HepG2 (cell line): ENCODE results near the gene AMOTL2. TPM values are rescaled to one million over a fixed set of nuclear protein-coding genes. Genes with fewer than 3 reads are reported as not detected.

ENCODE experiments used
- ATAC-seq: fragments of 200-7000 bp; cut with Tn5 transposase; 3 replicates; pipeline ENCODE4 v1.9.1; 2020; ENCODE audit warnings: mild to moderate bottlenecking, moderate library complexity
- BruUV-seq: library from RNA; stranded (reverse); fragments of 400-500 nt; replicated peaks from 2 replicates; lab custom pipeline; 2021; lab: Mats Ljungman, UMichigan
- CTCF ChIA-PET: fragments of 300-600 bp; formaldehyde crosslinking; extraction: SDS; loops from one replicate; lab custom pipeline; 2021; ENCODE audit warnings: low total read pairs, inconsistent platforms, low intra/inter-chr PET ratio; lab: Yijun Ruan, JAX
- POLR2A ChIA-PET: fragments of 350-600 bp; sonication (Branson Sonifier 250); formaldehyde crosslinking; loops from one replicate; lab custom pipeline; 2020; ENCODE audit warnings: antibody characterized with exemption, inconsistent platforms; lab: Yijun Ruan, JAX
- DNase-seq: peaks from one replicate; pipeline ENCODE4 v3.0.0-alpha.2; 2015; ENCODE audit warnings: low spot score
- FAIRE-seq: peaks from 3 replicates; lab custom pipeline; 2011; peaks lifted over from hg19 to GRCh38; lab: Jason Lieb, UNC
- H2AFZ ChIP-seq: one replicate; pipeline ENCODE4 v1.6.1; 2011; ENCODE audit warnings: low read length, inconsistent platforms
- H3K27ac ChIP-seq: fragments of 300-600 bp; 3 replicates; pipeline ENCODE4 v1.8.0; 2011; ENCODE audit warnings: mixed run types, mild to moderate bottlenecking, mixed read lengths, low read length, inconsistent platforms; ENCODE audit not compliant: insufficient read depth; ENCODE audit errors: extremely low read length
- H3K27me3 ChIP-seq, 2 experiments: fragments of 200-600 bp in 1 of 2; 2 replicates in 1 of 2; 3 replicates in 1 of 2; pipeline versions ENCODE4 v1.6.0 to v1.8.0; 2011; ENCODE audit warnings: low read length in 2 of 2, mild to moderate bottlenecking in 2 of 2, moderate library complexity in 2 of 2, inconsistent platforms in 1 of 2; ENCODE audit not compliant: insufficient read depth in 2 of 2, control insufficient read depth in 1 of 2
- H3K36me3 ChIP-seq, 2 experiments: fragments of 200-600 bp in 1 of 2; replicated peaks in 1 of 2; 2 replicates in 1 of 2; 3 replicates in 1 of 2; pipeline versions ENCODE4 v1.5.1 to v1.8.0; 2011; ENCODE audit warnings: low read length in 2 of 2, inconsistent platforms in 1 of 2; ENCODE audit not compliant: insufficient read depth in 2 of 2, control insufficient read depth in 1 of 2
- H3K4me1 ChIP-seq: 2 replicates; pipeline ENCODE4 v1.5.1; 2012; ENCODE audit warnings: low read length, inconsistent platforms; ENCODE audit not compliant: insufficient read depth
- H3K4me2 ChIP-seq: 2 replicates; pipeline ENCODE4 v1.6.0; 2011; ENCODE audit warnings: low read depth, low read length, inconsistent platforms
- H3K4me3 ChIP-seq, 3 experiments: fragments of 200-600 bp in 1 of 3; sonication (generic), shearing (Covaris generic) in 1 of 3; replicated peaks in 1 of 3; 2 replicates each; pipeline ENCODE4 v1.5.1; 2011 to 2016; ENCODE audit warnings: low read length in 3 of 3, inconsistent platforms in 2 of 3, low read depth in 2 of 3, mild to moderate bottlenecking in 2 of 3, control low read depth in 1 of 3, mixed read lengths in 1 of 3; ENCODE audit not compliant: insufficient read depth in 1 of 3
- H3K79me2 ChIP-seq: one replicate; pipeline ENCODE4 v1.6.1; 2011; ENCODE audit warnings: low read length, inconsistent platforms; ENCODE audit not compliant: insufficient read depth
- H3K9ac ChIP-seq: 2 replicates; pipeline ENCODE4 v1.6.0; 2011; ENCODE audit warnings: mild to moderate bottlenecking, low read depth, low read length, inconsistent platforms; ENCODE audit not compliant: insufficient read depth
- H3K9me3 ChIP-seq: 2 replicates; pipeline ENCODE4 v1.5.1; 2012; ENCODE audit warnings: mild to moderate bottlenecking, low read length
- H4K20me1 ChIP-seq: 2 replicates; pipeline ENCODE4 v1.6.0; 2011; ENCODE audit warnings: inconsistent platforms, mild to moderate bottlenecking, low read length, moderate library complexity; ENCODE audit not compliant: insufficient read depth
- BRCA1 ChIP-seq: sonication (generic); formaldehyde crosslinking; IDR thresholded peaks from 2 replicates; pipeline ENCODE4 v1.4.0; 2020; ENCODE audit warnings: missing genetic modification reagents
- RCOR2 ChIP-seq: IDR thresholded peaks from 2 replicates; pipeline ENCODE4 v1.6.1; 2016; ENCODE audit warnings: missing biosample characterization, missing genetic modification reagents
- SETDB1 ChIP-seq: sonication (generic); formaldehyde crosslinking; IDR thresholded peaks from 2 replicates; pipeline ENCODE4 v1.5.1; 2020; ENCODE audit warnings: missing genetic modification reagents, mild to moderate bottlenecking, borderline replicate concordance
- SMC3 ChIP-seq: IDR thresholded peaks from 2 replicates; pipeline ENCODE4 v1.6.1; 2011; ENCODE audit warnings: low read length, improper control_type of control experiment
- SMYD3 ChIP-seq: sonication (generic); formaldehyde crosslinking; IDR thresholded peaks from 2 replicates; pipeline ENCODE4 v1.8.1; 2023; ENCODE audit warnings: mild to moderate bottlenecking, missing genetic modification reagents
- ZBTB20 ChIP-seq: sonication (generic); formaldehyde crosslinking; IDR thresholded peaks from 2 replicates; pipeline ENCODE4 v1.8.1; 2023; ENCODE audit warnings: missing genetic modification reagents, low read depth, mild to moderate bottlenecking, borderline replicate concordance
- ZNF674 ChIP-seq: sonication (generic); formaldehyde crosslinking; IDR thresholded peaks from 2 replicates; pipeline ENCODE4 v1.5.0; 2020; ENCODE audit warnings: low read depth, mild to moderate bottlenecking, missing genetic modification reagents
- ZNF709 ChIP-seq: sonication (generic); formaldehyde crosslinking; IDR thresholded peaks from 2 replicates; pipeline ENCODE4 v1.5.0; 2020; ENCODE audit warnings: mild to moderate bottlenecking, missing genetic modification reagents
- WGBS: methylation state at CpG from one replicate; pipeline ENCODE4 v1.1.6; 2017; ENCODE audit warnings: low lambda C conversion rate; 5-methylcytosine and 5-hydroxymethylcytosine counted together
- in situ Hi-C: cut with HindIII; loops from 2 replicates; pipeline ENCODE4 v1.10.0; 2017; ENCODE audit warnings: low pct_unique_long_range_greater_than_20kb; ENCODE audit not compliant: extremely low pct_ligation_motif_present
- intact Hi-C: fragments of 100-400 bp; cut with micrococcal nuclease; formaldehyde crosslinking; loops from one replicate; pipeline ENCODE4 v1.10.0; 2022; ENCODE audit not compliant: unreplicated experiment
- polyA plus RNA-seq, 8 experiments: library from polyadenylated mRNA; depleted of rRNA in 3 of 8; stranded (reverse) in 7 of 8; unstranded in 1 of 8; fragments of >200 nt; fragmentation: Illumina TruSeq in 4 of 8; extraction: Trizol in 4 of 8; gene quantifications; 2 replicates each; pipeline versions ENCODE4 v1.2.1 to v1.2.3, GENCODE V29; 2011 to 2016; ENCODE audit warnings: low read depth in 4 of 8, missing spikeins in 1 of 8, mixed read lengths in 1 of 8; ENCODE audit not compliant: insufficient read depth in 1 of 8
- total RNA-seq, 5 experiments: library from RNA; depleted of rRNA; stranded (reverse); fragments of >200 nt; fragmentation: Illumina TruSeq; extraction: Trizol; gene quantifications; 2 replicates each; pipeline ENCODE4 v1.2.3, GENCODE V29; 2016; ENCODE audit warnings: low read depth in 1 of 5
- TF ChIP-seq, protein P1 (sequence below): sonication (generic); formaldehyde crosslinking; IDR thresholded peaks from 2 replicates; pipeline ENCODE4 v1.9.0; 2021; ENCODE audit warnings: mild to moderate bottlenecking, missing genetic modification reagents
- TF ChIP-seq, protein P2 (sequence below): sonication (generic); formaldehyde crosslinking; IDR thresholded peaks from 2 replicates; pipeline ENCODE4 v1.4.0; 2020; ENCODE audit warnings: mild to moderate bottlenecking, missing genetic modification reagents

AMOTL2 gene
- total and polyA plus RNA-seq, 2 of the 13 experiments (the other 11 are each of a cell fraction or from before 2014, with no cell fraction given) = 17.3 to 18.5 TPM

DNA sequence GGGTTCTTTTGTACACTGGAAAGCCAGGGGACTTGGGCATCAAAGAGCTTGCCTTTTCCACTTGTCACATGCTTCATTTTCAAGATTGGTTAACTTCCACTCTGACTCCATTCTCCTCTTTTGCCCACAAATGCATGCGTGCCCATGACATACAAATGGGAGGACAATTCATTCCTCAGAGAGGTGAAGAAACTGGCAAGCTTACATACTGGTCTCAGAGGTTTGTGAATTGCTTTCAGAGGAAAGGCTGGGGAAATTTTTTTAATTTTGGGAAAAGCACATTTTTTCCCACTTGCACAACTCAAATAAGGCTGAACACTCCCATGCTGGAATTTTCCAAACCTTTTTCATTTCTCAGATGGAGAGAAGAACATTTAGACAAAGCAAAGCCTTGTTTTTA, 20.9 kb upstream of the AMOTL2 start (continued):
- TF ChIP-seq, protein P1, sequence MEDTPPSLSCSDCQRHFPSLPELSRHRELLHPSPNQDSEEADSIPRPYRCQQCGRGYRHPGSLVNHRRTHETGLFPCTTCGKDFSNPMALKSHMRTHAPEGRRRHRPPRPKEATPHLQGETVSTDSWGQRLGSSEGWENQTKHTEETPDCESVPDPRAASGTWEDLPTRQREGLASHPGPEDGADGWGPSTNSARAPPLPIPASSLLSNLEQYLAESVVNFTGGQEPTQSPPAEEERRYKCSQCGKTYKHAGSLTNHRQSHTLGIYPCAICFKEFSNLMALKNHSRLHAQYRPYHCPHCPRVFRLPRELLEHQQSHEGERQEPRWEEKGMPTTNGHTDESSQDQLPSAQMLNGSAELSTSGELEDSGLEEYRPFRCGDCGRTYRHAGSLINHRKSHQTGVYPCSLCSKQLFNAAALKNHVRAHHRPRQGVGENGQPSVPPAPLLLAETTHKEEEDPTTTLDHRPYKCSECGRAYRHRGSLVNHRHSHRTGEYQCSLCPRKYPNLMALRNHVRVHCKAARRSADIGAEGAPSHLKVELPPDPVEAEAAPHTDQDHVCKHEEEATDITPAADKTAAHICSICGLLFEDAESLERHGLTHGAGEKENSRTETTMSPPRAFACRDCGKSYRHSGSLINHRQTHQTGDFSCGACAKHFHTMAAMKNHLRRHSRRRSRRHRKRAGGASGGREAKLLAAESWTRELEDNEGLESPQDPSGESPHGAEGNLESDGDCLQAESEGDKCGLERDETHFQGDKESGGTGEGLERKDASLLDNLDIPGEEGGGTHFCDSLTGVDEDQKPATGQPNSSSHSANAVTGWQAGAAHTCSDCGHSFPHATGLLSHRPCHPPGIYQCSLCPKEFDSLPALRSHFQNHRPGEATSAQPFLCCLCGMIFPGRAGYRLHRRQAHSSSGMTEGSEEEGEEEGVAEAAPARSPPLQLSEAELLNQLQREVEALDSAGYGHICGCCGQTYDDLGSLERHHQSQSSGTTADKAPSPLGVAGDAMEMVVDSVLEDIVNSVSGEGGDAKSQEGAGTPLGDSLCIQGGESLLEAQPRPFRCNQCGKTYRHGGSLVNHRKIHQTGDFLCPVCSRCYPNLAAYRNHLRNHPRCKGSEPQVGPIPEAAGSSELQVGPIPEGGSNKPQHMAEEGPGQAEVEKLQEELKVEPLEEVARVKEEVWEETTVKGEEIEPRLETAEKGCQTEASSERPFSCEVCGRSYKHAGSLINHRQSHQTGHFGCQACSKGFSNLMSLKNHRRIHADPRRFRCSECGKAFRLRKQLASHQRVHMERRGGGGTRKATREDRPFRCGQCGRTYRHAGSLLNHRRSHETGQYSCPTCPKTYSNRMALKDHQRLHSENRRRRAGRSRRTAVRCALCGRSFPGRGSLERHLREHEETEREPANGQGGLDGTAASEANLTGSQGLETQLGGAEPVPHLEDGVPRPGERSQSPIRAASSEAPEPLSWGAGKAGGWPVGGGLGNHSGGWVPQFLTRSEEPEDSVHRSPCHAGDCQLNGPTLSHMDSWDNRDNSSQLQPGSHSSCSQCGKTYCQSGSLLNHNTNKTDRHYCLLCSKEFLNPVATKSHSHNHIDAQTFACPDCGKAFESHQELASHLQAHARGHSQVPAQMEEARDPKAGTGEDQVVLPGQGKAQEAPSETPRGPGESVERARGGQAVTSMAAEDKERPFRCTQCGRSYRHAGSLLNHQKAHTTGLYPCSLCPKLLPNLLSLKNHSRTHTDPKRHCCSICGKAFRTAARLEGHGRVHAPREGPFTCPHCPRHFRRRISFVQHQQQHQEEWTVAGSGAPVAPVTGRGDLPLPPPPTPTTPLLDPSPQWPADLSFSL (CRISPR knock-in tag) = no peak
- TF ChIP-seq SMC3 (no peak), SMYD3 (CRISPR knock-in tag) (no peak), BRCA1 (CRISPR knock-in tag) (no peak), ZNF709 (CRISPR knock-in tag) (no peak)

DNA sequence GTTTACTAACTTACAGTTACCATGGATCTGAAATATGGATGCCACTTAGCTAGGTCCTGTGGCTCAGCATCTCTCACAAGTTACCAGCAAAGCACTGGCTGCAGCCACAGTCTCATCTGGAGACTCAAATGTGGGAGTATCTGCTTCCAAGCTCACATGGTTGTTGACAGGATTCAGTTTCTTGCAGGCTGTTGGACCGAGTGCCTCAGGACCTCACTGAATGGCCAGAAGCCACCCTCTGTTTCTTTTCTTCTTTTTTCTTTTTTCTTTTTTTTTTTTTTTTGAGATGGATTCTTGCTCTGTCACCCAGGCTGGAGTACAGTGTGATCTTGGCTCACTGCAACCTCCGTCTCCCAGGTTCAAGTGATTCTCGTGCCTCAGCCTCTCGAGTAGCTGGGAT, 20.1 kb upstream of the AMOTL2 start:
- H3K9me3 ChIP-seq = no peaks in the 10 kb centered on the region
- no peaks in the 10 kb centered on the region for H3K79me2 ChIP-seq
- BruUV-seq = no TSS peak
- peaks cover 20% of the 10 kb centered on the region for H3K4me1 ChIP-seq
- H3K4me2 ChIP-seq = no peak overlapping the region
- intact Hi-C loops = no loop called here
- no peak overlapping the region for H3K27ac ChIP-seq
- H3K4me3 ChIP-seq = no peak overlapping the region
- ATAC-seq (no peak), DNase-seq (no peak), FAIRE-seq (no peak)
- H4K20me1 ChIP-seq = no peaks in the 10 kb centered on the region
- H2AFZ ChIP-seq = no peak overlapping the region
- peaks cover 1 to 22% of the 10 kb centered on the region in 2 experiments for H3K27me3 ChIP-seq
- in situ Hi-C loops = no loop called here
- CTCF ChIA-PET = no interaction called here
- POLR2A ChIA-PET = no interaction called here
- 35% methylated on average over 4 of the region's 4 CpGs for WGBS
- no peaks in the 10 kb centered on the region for H3K36me3 ChIP-seq
- no peak overlapping the region for H3K9ac ChIP-seq
- TF ChIP-seq RCOR2 (CRISPR knock-in tag) = no peak
- TF ChIP-seq ZBTB20 = no peak
- TF ChIP-seq SETDB1 (CRISPR knock-in tag) = no peak
- no peak for TF ChIP-seq ZNF674
- TF ChIP-seq, protein P2, sequence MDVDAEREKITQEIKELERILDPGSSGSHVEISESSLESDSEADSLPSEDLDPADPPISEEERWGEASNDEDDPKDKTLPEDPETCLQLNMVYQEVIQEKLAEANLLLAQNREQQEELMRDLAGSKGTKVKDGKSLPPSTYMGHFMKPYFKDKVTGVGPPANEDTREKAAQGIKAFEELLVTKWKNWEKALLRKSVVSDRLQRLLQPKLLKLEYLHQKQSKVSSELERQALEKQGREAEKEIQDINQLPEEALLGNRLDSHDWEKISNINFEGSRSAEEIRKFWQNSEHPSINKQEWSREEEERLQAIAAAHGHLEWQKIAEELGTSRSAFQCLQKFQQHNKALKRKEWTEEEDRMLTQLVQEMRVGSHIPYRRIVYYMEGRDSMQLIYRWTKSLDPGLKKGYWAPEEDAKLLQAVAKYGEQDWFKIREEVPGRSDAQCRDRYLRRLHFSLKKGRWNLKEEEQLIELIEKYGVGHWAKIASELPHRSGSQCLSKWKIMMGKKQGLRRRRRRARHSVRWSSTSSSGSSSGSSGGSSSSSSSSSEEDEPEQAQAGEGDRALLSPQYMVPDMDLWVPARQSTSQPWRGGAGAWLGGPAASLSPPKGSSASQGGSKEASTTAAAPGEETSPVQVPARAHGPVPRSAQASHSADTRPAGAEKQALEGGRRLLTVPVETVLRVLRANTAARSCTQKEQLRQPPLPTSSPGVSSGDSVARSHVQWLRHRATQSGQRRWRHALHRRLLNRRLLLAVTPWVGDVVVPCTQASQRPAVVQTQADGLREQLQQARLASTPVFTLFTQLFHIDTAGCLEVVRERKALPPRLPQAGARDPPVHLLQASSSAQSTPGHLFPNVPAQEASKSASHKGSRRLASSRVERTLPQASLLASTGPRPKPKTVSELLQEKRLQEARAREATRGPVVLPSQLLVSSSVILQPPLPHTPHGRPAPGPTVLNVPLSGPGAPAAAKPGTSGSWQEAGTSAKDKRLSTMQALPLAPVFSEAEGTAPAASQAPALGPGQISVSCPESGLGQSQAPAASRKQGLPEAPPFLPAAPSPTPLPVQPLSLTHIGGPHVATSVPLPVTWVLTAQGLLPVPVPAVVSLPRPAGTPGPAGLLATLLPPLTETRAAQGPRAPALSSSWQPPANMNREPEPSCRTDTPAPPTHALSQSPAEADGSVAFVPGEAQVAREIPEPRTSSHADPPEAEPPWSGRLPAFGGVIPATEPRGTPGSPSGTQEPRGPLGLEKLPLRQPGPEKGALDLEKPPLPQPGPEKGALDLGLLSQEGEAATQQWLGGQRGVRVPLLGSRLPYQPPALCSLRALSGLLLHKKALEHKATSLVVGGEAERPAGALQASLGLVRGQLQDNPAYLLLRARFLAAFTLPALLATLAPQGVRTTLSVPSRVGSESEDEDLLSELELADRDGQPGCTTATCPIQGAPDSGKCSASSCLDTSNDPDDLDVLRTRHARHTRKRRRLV (CRISPR knock-in tag) = no peak
